ENCODE data around the gene VEPH1.

- TF ChIP-seq CTCF (IDR thresholded peaks at IDR 0.05), result no peak
- TF ChIP-seq EP300 (IDR thresholded peaks at IDR 0.05), result no peak
- no peak for TF ChIP-seq POLR2A (IDR thresholded peaks at IDR 0.05)
These were observed 110.1 kb downstream of the VEPH1 start for GRCh38 chr3:157393113-157393512.

All from tibial nerve (tissue), 4 donors.